ENCODE measurements around the gene HYKK.

- TF ChIP-seq CTCF (conservative IDR thresholded peaks at IDR 0.05; ENCODE audit: low read depth, low read length): no peak
- TF ChIP-seq EZH2 (IDR thresholded peaks at IDR 0.05; ENCODE audit: borderline replicate concordance, low read depth, low read length, poor library complexity, severe bottlenecking): no peak
These were observed 54.1 kb downstream of the HYKK start for GRCh38 chr15:78561490-78561889.

Measured in A673 (cell line).